WTC11 (cell line): ENCODE results near the gene CMC1. TPM values are rescaled to one million over a fixed set of nuclear protein-coding genes. Genes with fewer than 3 reads are reported as not detected.

Experiments
- ATAC-seq: fragments of 200-7000 bp; cut with Tn5 transposase; 2 replicates; pipeline ENCODE4 v1.10.0; 2021; ENCODE audit warnings: mild to moderate bottlenecking, moderate library complexity
- CTCF ChIA-PET: fragments of 300-600 bp; sonication (Branson Sonifier 250); formaldehyde crosslinking; loops from one replicate; lab custom pipeline; 2021; ENCODE audit warnings: antibody characterized with exemption; lab: Charles Lee
- POLR2A ChIA-PET: fragments of 350-600 bp; sonication (Branson Sonifier 250); formaldehyde crosslinking; loops from one replicate; lab custom pipeline; 2021; ENCODE audit warnings: antibody characterized with exemption; lab: Charles Lee
- DNase-seq: peaks from one replicate; pipeline ENCODE4 v3.0.0; 2021; ENCODE audit warnings: low spot score
- H3K27ac Mint-ChIP-seq: 2 replicates; pipeline ENCODE4 v1.8.0; 2021; ENCODE audit warnings: mixed read lengths
- H3K27me3 Mint-ChIP-seq: 2 replicates; pipeline ENCODE4 v1.8.0; 2021; ENCODE audit warnings: low read depth, mild to moderate bottlenecking, moderate library complexity, mixed read lengths
- H3K36me3 Mint-ChIP-seq: 2 replicates; pipeline ENCODE4 v1.8.0; 2021; ENCODE audit warnings: mixed read lengths
- H3K4me1 Mint-ChIP-seq: 2 replicates; pipeline ENCODE4 v1.8.0; 2022; ENCODE audit warnings: mixed read lengths
- H3K4me3 Mint-ChIP-seq: 2 replicates; pipeline ENCODE4 v1.8.0; 2021; ENCODE audit warnings: mild to moderate bottlenecking, moderate library complexity, mixed read lengths
- H3K9me3 Mint-ChIP-seq: 2 replicates; pipeline ENCODE4 v1.8.0; 2021; ENCODE audit warnings: mixed read lengths
- CREM ChIP-seq: sonication (generic); formaldehyde crosslinking; IDR thresholded peaks from 2 replicates; pipeline ENCODE4 v1.8.1; 2022; ENCODE audit warnings: mild to moderate bottlenecking, missing genetic modification reagents, moderate library complexity
- GABPB1 ChIP-seq: sonication (generic); formaldehyde crosslinking; IDR thresholded peaks from 2 replicates; pipeline ENCODE4 v1.8.1; 2023; ENCODE audit warnings: mild to moderate bottlenecking, missing genetic modification reagents
- GRHL2 ChIP-seq: fragments of 250-450 bp; sonication (Bioruptor Pico); IDR thresholded peaks from 2 replicates; pipeline ENCODE4 v1.8.0; 2022; ENCODE audit warnings: mild to moderate bottlenecking, moderate library complexity; ENCODE audit not compliant: insufficient replicate concordance, severe bottlenecking
- NFE2L1 ChIP-seq: sonication (generic); formaldehyde crosslinking; IDR thresholded peaks from 2 replicates; pipeline ENCODE4 v1.8.1; 2023; ENCODE audit warnings: missing genetic modification reagents
- PRRX2 ChIP-seq: fragments of 250-450 bp; sonication (Bioruptor Pico); IDR thresholded peaks from 2 replicates; pipeline ENCODE4 v1.8.0; 2021; ENCODE audit warnings: mild to moderate bottlenecking
- SOX15 ChIP-seq: fragments of 250-450 bp; sonication (Bioruptor Pico); IDR thresholded peaks from 2 replicates; pipeline ENCODE4 v1.9.0; 2021; ENCODE audit warnings: mild to moderate bottlenecking
- TP53 ChIP-seq: sonication (generic); formaldehyde crosslinking; IDR thresholded peaks from 2 replicates; pipeline ENCODE4 v1.8.1; 2023; ENCODE audit warnings: mild to moderate bottlenecking, missing genetic modification reagents
- ZNF121 ChIP-seq: sonication (generic); formaldehyde crosslinking; IDR thresholded peaks from 2 replicates; pipeline ENCODE4 v1.8.0; 2023; ENCODE audit warnings: missing genetic modification reagents
- total RNA-seq: library from RNA; stranded (reverse); gene quantifications from 3 replicates; pipeline ENCODE4 v1.2.3, GENCODE V29; 2021
- TF ChIP-seq, protein P1 (sequence below): fragments of 250-450 bp; sonication (Bioruptor Pico); IDR thresholded peaks from 2 replicates; pipeline ENCODE4 v1.9.0; 2021; ENCODE audit warnings: moderate library complexity, mild to moderate bottlenecking, inconsistent platforms, borderline replicate concordance
- TF ChIP-seq, protein P2 (sequence below): sonication (generic); formaldehyde crosslinking; IDR thresholded peaks from 2 replicates; pipeline ENCODE4 v1.8.1; 2022; ENCODE audit warnings: mild to moderate bottlenecking, moderate library complexity, missing genetic modification reagents
- TF ChIP-seq, protein P3 (sequence below): sonication (generic); formaldehyde crosslinking; conservative IDR thresholded peaks from 2 replicates; pipeline ENCODE4 v1.8.1; 2022; ENCODE audit warnings: mild to moderate bottlenecking, missing genetic modification reagents
- TF ChIP-seq, protein P4 (sequence below): sonication (generic); formaldehyde crosslinking; IDR thresholded peaks from 2 replicates; pipeline ENCODE4 v1.8.0; 2022; ENCODE audit warnings: mild to moderate bottlenecking, missing genetic modification reagents
- TF ChIP-seq, protein P5 (sequence below): sonication (generic); formaldehyde crosslinking; IDR thresholded peaks from 2 replicates; pipeline ENCODE4 v1.8.1; 2023; ENCODE audit warnings: mild to moderate bottlenecking, missing genetic modification reagents, moderate library complexity
- TF ChIP-seq, protein P6 (sequence below): sonication (generic); formaldehyde crosslinking; IDR thresholded peaks from 2 replicates; pipeline ENCODE4 v1.8.0; 2023; ENCODE audit warnings: missing genetic modification reagents, mild to moderate bottlenecking, borderline replicate concordance
- TF ChIP-seq, protein P7 (sequence below): sonication (generic); formaldehyde crosslinking; conservative IDR thresholded peaks from 2 replicates; pipeline ENCODE4 v1.8.1; 2023; ENCODE audit warnings: mild to moderate bottlenecking, low read depth, missing genetic modification reagents, moderate library complexity
- TF ChIP-seq, protein P8 (sequence below): sonication (generic); formaldehyde crosslinking; IDR thresholded peaks from 2 replicates; pipeline ENCODE4 v1.8.1; 2023; ENCODE audit warnings: mild to moderate bottlenecking, missing genetic modification reagents, borderline replicate concordance
- TF ChIP-seq, protein P9 (sequence below): sonication (generic); formaldehyde crosslinking; IDR thresholded peaks from 2 replicates; pipeline ENCODE4 v1.8.1; 2023; ENCODE audit warnings: mild to moderate bottlenecking, missing genetic modification reagents
- TF ChIP-seq, protein P10 (sequence below): sonication (generic); formaldehyde crosslinking; IDR thresholded peaks from 2 replicates; pipeline ENCODE4 v1.8.1; 2022; ENCODE audit warnings: mild to moderate bottlenecking, missing genetic modification reagents, moderate library complexity, borderline replicate concordance

The CMC1 gene
- total RNA-seq, 1 experiment from 2014 or later, result 25.3 TPM

DNA sequence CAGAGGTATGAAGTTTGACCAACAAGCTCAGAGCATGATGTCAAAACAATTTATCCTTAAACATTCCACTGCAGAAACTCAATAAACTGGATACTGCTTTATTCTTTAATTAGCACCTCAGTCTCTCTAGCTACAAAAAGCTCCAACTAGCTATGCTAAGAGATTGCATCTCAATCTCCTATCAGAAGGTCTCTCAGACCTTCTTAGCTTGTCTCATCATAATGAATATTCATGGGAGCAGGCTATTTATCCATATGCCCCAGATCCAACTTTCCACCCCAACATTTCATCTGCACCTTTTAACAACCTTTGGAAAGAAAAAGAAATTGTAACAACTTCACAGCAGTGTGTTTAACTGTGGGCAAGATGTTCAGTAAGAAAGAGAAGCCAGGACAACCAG, 95.8 kb downstream of the CMC1 start:
- CTCF ChIA-PET, result interaction anchor here (1.4 kb wide), 1 partner anchor 20 kb away, joined by 4 read pairs; no protein-coding TSS in a partner anchor
- Mint-ChIP-seq H3K4me1 (peaks cover 2% of the 10 kb centered on the region; the same call in 1 of the 2 replicates), H3K27me3 (no peaks in the 10 kb centered on the region), H3K27ac (no peak overlapping the region), H3K36me3 (peaks cover 16% of the 10 kb centered on the region), H3K4me3 (no peak overlapping the region), H3K9me3 (no peaks in the 10 kb centered on the region)
- POLR2A ChIA-PET, result interaction anchor here (1.4 kb wide), 1 partner anchor 11 kb away, joined by 5 read pairs; the partner anchor contains the start of genes AZI2 and ZCWPW2
- DNase-seq (no peak), ATAC-seq (no peak)
- TF ChIP-seq, protein P1, sequence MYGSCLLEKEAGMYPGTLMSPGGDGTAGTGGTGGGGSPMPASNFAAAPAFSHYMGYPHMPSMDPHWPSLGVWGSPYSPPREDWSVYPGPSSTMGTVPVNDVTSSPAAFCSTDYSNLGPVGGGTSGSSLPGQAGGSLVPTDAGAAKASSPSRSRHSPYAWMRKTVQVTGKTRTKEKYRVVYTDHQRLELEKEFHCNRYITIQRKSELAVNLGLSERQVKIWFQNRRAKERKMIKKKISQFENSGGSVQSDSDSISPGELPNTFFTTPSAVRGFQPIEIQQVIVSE, result no peak
- no peak for TF ChIP-seq GRHL2 (CRISPR knock-in tag)
- no peak for TF ChIP-seq ZNF121
- TF ChIP-seq PRRX2 (CRISPR knock-in tag), result no peak
- TF ChIP-seq, protein P2, sequence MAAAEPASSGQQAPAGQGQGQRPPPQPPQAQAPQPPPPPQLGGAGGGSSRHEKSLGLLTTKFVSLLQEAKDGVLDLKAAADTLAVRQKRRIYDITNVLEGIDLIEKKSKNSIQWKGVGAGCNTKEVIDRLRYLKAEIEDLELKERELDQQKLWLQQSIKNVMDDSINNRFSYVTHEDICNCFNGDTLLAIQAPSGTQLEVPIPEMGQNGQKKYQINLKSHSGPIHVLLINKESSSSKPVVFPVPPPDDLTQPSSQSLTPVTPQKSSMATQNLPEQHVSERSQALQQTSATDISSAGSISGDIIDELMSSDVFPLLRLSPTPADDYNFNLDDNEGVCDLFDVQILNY (CRISPR knock-in tag), result no peak
- no peak for TF ChIP-seq TP53 (CRISPR knock-in tag)
- TF ChIP-seq CREM (CRISPR knock-in tag), result no peak
- TF ChIP-seq, protein P3, sequence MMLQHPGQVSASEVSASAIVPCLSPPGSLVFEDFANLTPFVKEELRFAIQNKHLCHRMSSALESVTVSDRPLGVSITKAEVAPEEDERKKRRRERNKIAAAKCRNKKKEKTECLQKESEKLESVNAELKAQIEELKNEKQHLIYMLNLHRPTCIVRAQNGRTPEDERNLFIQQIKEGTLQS (CRISPR knock-in tag), result no peak
- TF ChIP-seq, protein P4, sequence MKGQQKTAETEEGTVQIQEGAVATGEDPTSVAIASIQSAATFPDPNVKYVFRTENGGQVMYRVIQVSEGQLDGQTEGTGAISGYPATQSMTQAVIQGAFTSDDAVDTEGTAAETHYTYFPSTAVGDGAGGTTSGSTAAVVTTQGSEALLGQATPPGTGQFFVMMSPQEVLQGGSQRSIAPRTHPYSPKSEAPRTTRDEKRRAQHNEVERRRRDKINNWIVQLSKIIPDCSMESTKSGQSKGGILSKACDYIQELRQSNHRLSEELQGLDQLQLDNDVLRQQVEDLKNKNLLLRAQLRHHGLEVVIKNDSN, result no peak
- TF ChIP-seq GABPB1, result no peak
- TF ChIP-seq, protein P5, sequence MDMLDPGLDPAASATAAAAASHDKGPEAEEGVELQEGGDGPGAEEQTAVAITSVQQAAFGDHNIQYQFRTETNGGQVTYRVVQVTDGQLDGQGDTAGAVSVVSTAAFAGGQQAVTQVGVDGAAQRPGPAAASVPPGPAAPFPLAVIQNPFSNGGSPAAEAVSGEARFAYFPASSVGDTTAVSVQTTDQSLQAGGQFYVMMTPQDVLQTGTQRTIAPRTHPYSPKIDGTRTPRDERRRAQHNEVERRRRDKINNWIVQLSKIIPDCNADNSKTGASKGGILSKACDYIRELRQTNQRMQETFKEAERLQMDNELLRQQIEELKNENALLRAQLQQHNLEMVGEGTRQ (CRISPR knock-in tag), result no peak
- TF ChIP-seq, protein P6, sequence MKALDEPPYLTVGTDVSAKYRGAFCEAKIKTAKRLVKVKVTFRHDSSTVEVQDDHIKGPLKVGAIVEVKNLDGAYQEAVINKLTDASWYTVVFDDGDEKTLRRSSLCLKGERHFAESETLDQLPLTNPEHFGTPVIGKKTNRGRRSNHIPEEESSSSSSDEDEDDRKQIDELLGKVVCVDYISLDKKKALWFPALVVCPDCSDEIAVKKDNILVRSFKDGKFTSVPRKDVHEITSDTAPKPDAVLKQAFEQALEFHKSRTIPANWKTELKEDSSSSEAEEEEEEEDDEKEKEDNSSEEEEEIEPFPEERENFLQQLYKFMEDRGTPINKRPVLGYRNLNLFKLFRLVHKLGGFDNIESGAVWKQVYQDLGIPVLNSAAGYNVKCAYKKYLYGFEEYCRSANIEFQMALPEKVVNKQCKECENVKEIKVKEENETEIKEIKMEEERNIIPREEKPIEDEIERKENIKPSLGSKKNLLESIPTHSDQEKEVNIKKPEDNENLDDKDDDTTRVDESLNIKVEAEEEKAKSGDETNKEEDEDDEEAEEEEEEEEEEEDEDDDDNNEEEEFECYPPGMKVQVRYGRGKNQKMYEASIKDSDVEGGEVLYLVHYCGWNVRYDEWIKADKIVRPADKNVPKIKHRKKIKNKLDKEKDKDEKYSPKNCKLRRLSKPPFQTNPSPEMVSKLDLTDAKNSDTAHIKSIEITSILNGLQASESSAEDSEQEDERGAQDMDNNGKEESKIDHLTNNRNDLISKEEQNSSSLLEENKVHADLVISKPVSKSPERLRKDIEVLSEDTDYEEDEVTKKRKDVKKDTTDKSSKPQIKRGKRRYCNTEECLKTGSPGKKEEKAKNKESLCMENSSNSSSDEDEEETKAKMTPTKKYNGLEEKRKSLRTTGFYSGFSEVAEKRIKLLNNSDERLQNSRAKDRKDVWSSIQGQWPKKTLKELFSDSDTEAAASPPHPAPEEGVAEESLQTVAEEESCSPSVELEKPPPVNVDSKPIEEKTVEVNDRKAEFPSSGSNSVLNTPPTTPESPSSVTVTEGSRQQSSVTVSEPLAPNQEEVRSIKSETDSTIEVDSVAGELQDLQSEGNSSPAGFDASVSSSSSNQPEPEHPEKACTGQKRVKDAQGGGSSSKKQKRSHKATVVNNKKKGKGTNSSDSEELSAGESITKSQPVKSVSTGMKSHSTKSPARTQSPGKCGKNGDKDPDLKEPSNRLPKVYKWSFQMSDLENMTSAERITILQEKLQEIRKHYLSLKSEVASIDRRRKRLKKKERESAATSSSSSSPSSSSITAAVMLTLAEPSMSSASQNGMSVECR (CRISPR knock-in tag), result no peak

DNA sequence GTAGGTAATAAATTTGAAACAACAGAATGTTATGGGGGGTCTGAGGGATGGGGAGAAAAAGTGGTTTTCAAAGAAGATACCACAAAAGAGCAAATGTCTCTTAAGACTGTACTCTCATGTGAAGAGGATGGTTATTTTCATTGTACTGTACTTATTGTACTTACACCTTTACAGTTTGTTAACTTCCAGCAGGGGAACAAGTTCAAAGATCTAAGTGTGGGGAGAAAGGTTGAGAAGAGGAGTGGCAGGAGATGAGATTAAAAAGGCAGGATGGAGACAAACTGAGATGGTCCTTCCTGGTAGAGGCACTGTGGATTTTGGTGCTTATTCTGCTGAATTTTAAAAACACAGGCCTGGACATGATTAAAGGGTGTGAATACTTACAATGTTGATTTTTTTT, 101.7 kb downstream of the CMC1 start:
- no peaks in the 10 kb centered on the region for H3K27me3 Mint-ChIP-seq
- POLR2A ChIA-PET, result no interaction called here
- TF ChIP-seq, protein P7, sequence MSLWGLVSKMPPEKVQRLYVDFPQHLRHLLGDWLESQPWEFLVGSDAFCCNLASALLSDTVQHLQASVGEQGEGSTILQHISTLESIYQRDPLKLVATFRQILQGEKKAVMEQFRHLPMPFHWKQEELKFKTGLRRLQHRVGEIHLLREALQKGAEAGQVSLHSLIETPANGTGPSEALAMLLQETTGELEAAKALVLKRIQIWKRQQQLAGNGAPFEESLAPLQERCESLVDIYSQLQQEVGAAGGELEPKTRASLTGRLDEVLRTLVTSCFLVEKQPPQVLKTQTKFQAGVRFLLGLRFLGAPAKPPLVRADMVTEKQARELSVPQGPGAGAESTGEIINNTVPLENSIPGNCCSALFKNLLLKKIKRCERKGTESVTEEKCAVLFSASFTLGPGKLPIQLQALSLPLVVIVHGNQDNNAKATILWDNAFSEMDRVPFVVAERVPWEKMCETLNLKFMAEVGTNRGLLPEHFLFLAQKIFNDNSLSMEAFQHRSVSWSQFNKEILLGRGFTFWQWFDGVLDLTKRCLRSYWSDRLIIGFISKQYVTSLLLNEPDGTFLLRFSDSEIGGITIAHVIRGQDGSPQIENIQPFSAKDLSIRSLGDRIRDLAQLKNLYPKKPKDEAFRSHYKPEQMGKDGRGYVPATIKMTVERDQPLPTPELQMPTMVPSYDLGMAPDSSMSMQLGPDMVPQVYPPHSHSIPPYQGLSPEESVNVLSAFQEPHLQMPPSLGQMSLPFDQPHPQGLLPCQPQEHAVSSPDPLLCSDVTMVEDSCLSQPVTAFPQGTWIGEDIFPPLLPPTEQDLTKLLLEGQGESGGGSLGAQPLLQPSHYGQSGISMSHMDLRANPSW, result no peak
- TF ChIP-seq, protein P8, sequence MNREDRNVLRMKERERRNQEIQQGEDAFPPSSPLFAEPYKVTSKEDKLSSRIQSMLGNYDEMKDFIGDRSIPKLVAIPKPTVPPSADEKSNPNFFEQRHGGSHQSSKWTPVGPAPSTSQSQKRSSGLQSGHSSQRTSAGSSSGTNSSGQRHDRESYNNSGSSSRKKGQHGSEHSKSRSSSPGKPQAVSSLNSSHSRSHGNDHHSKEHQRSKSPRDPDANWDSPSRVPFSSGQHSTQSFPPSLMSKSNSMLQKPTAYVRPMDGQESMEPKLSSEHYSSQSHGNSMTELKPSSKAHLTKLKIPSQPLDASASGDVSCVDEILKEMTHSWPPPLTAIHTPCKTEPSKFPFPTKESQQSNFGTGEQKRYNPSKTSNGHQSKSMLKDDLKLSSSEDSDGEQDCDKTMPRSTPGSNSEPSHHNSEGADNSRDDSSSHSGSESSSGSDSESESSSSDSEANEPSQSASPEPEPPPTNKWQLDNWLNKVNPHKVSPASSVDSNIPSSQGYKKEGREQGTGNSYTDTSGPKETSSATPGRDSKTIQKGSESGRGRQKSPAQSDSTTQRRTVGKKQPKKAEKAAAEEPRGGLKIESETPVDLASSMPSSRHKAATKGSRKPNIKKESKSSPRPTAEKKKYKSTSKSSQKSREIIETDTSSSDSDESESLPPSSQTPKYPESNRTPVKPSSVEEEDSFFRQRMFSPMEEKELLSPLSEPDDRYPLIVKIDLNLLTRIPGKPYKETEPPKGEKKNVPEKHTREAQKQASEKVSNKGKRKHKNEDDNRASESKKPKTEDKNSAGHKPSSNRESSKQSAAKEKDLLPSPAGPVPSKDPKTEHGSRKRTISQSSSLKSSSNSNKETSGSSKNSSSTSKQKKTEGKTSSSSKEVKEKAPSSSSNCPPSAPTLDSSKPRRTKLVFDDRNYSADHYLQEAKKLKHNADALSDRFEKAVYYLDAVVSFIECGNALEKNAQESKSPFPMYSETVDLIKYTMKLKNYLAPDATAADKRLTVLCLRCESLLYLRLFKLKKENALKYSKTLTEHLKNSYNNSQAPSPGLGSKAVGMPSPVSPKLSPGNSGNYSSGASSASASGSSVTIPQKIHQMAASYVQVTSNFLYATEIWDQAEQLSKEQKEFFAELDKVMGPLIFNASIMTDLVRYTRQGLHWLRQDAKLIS (CRISPR knock-in tag), result no peak
- TF ChIP-seq SOX15 (CRISPR knock-in tag), result no peak
- TF ChIP-seq, protein P9, sequence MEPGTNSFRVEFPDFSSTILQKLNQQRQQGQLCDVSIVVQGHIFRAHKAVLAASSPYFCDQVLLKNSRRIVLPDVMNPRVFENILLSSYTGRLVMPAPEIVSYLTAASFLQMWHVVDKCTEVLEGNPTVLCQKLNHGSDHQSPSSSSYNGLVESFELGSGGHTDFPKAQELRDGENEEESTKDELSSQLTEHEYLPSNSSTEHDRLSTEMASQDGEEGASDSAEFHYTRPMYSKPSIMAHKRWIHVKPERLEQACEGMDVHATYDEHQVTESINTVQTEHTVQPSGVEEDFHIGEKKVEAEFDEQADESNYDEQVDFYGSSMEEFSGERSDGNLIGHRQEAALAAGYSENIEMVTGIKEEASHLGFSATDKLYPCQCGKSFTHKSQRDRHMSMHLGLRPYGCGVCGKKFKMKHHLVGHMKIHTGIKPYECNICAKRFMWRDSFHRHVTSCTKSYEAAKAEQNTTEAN (CRISPR knock-in tag), result no peak
- no peak for TF ChIP-seq NFE2L1
- TF ChIP-seq, protein P10, sequence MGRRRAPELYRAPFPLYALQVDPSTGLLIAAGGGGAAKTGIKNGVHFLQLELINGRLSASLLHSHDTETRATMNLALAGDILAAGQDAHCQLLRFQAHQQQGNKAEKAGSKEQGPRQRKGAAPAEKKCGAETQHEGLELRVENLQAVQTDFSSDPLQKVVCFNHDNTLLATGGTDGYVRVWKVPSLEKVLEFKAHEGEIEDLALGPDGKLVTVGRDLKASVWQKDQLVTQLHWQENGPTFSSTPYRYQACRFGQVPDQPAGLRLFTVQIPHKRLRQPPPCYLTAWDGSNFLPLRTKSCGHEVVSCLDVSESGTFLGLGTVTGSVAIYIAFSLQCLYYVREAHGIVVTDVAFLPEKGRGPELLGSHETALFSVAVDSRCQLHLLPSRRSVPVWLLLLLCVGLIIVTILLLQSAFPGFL (CRISPR knock-in tag), result no peak

More for the DNA sequence above, 101.7 kb downstream of the CMC1 start:
- Mint-ChIP-seq H3K9me3 (no peaks in the 10 kb centered on the region), H3K27ac (no peak overlapping the region), H3K4me1 (peaks cover 29% of the 10 kb centered on the region), H3K36me3 (peaks cover 10% of the 10 kb centered on the region), H3K4me3 (no peak overlapping the region)
- CTCF ChIA-PET, result no interaction called here
- ATAC-seq (no peak), DNase-seq (no peak)
